Adipose tissue (tissue), 3 donors: ENCODE measurements around the gene HRH4. TPM values are rescaled to one million over a fixed set of nuclear protein-coding genes. Genes with fewer than 3 reads are reported as not detected.

Source experiments
- H3K27ac ChIP-seq: one replicate; pipeline ENCODE4 v1.5.1; 2013; ENCODE audit warnings: low read depth, low read length
- WGBS, 3 donors: extraction: QIAGEN DNeasy Blood & Tissue Kit; methylation state at CpG; one replicate each; pipeline ENCODE4 v1.1.7; 2013; 5-methylcytosine and 5-hydroxymethylcytosine counted together
- polyA plus RNA-seq, 3 donors: library from polyadenylated mRNA; stranded (reverse); fragments of 200-250 nt; gene quantifications; one replicate each; pipeline ENCODE4 v1.2.3, GENCODE V29; 2013
- donor health status: healthy with polysubstance abuse.
- donor health status: Bipolar disorder and iron deficiency.
- donor health status: healthy.

The HRH4 gene
- polyA plus RNA-seq, 3 donors: 0.02 to 0.11 (median 0.04) TPM

DNA sequence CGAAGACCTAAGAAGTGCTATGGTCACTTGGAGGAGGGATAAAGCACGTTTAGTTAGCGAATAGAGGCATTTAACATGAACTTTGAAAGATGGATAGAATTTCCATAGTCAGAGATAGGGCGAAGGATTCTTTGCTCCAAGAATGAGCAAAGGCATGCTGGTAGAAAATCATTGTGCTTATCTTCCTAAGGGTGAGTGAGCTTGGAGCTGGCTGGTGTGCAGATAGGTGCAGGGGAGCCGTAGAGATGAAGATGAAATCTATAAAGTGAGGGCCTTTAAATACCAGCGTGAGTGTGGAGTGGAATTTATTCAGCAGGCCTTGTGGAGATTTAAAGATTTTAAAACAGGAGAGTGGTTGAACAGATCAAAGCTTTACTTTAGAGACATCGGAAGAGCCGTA is 1.6 kb downstream of the HRH4 start:
- no peak overlapping the region for H3K27ac ChIP-seq
- whole genome bisulfite sequencing, 3 donors: 82 to 93% (median 86%) methylated on average over 8 of the region's 8 CpGs

DNA sequence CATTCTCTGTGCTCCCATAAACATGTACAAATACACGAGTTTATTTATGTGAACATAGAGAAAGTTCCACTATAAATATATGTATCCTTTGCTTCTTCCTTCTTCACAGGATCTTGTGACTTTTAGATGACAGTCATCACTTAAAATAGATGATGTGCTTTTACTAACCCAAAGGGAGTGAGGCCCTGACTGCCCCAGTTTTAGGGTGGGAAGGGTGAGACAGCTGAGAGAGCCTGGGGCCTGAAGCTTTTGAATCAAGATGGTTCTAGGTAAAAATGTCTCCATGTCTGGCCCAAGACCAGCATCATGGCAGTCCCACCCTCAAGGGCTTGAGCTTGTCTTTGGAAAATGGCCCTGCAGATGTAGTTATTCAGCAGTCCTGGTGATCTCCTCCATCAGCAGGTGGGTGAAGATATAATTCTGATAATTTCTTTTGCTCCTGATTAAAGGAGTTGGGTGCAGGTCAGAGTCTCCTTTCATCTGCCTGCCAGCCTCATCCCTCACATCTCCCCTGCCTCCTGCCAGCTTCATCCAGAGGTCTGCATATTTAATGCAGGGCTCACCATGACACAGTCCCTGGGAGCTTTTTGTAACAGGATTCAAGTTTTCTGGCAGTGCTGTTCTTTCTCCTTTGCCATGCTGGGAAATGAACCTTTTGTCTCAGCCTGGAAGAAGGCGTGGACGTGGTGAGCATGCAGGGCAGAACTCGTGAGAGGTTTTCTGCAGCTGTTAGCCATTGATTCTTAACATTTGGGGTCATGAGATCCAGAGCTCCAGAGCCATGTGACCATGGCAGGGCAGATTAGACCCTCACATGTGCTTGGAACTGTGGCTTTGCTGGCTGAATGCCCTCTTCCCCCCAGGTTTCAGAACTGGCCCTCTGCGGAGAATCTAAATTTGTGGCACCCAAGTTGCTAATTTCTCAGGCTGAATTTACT is 2.7 kb downstream of the HRH4 start:
- no peak overlapping the region for H3K27ac ChIP-seq
- WGBS, 3 donors: 76 to 80% (median 77%) methylated on average over 5 of the region's 5 CpGs

DNA sequence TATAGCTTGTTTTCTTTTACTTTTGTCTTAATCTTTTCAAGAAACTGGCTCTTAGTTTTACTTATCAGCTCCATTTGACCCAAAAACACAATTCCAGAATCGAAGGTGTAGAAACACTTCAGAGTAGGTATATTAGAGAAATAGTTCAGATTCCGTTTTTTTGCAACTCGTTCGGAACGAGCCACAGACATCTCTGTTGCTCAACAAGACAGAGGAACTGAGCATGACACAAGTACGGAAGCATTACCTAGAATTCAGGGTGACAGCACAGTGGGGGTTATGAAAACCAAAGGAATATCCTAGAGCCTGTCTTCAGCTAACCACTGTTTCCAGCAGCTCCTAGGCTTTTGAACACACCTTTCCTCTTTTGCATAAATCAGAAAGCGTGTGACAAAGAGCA is 5.0 kb downstream of the HRH4 start:
- WGBS, 3 donors: 55 to 84% (median 65%) methylated on average over 7 of the region's 7 CpGs
- H3K27ac ChIP-seq: no peak overlapping the region

GRCh38 chr18:24466771-24467170 is 6.3 kb downstream of the HRH4 start:
- H3K27ac ChIP-seq: no peak overlapping the region
- WGBS, 3 donors: 51 to 70% (median 62%) methylated on average over 2 of the region's 2 CpGs

DNA sequence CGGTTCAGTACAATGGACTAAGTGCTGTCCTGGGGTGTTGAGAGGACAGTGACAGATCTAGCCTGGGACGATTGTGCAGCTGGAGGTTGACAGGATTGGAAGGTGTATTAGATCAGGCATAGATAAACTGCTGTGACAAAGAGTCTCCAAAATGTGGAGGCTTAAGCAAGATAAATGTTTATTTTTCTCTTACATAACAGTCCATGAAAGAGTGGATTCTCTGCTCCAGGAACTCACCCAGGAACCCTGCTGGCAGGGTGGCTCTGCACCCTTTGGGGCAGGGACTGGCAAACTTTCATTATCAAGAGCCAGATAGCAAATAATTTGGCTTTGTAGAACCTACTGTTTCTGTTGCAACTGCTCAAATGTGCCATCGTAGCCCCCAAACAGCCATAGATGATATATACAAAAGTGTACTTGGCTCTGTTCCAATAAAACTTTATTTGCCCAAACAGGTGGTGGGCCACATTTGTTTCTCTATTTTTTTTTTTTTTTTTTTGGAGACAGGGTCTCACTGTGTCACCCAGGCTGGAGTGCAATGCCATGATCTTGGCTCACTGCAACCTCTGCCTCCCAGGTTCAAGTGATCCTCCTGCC is 9.7 kb downstream of the HRH4 start:
- 76 to 83% (median 78%) methylated on average over 3 of the region's 3 CpGs for WGBS, 3 donors

DNA sequence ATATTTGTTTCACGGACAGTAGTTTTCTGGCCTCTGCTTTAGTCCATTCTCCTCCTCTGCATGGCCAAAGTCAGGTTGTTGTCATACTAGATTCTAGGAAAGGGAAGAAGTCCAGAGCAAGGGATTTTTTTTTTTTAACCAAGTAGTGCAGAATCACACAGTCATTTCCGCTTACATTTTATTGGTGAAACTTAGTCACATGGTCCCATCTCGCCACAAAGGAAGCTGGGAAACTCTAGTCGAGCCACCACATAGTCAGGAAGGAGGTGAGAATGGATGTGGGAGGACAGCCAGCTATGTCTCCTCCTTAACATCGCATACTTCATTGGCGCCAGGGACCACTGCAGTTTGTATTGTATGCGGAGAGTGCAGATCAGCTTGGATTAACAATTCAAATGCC is 10.4 kb downstream of the HRH4 start:
- no peak overlapping the region for H3K27ac ChIP-seq
- 86 to 91% (median 90%) methylated on average over 7 of the region's 7 CpGs for WGBS, 3 donors

More for the DNA sequence above, 9.7 kb downstream of the HRH4 start:
- no peak overlapping the region for H3K27ac ChIP-seq

DNA sequence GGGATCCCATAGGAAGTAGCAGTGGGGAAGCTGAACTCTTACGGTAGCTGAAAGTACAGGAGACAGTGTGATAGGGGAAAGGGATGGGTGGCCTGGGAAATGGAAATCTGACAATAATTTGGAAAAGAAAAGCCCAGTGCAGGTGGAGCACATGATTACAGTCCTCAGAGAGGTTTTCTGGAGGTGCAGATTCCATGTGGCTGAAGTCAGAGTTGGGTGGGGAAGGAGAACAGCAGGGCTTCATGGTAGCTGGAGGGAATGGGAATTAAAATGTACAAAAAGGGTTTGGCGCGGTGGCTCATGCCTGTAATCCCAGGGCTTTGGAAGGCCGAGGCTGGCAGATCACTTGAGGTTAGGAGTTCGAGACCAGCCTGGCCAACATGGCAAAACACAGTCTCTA is 12.2 kb downstream of the HRH4 start:
- 86 to 97% (median 89%) methylated on average over 5 of the region's 5 CpGs for WGBS, 3 donors

DNA sequence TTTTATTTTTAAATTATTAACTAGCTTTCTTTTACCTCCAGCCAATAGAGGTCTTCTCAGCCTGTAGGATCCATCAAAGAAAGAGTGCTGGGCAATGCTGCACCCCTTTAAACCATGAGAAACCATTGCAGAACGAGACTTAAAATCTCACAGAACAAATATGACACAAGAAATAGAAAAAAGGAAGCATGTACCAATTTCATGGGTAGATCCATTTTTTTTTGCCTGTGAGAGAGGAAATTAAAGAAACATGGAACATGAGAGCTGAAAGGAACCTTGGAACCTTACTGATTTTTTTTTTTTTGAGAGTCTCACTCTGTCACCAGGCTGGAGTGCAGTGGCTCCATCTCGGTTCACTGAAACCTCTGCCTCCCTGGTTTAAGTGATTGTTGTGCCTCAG is 14.0 kb downstream of the HRH4 start:
- no peak overlapping the region for H3K27ac ChIP-seq
- WGBS, 3 donors: 68 to 77% (median 73%) methylated on average over 2 of the region's 2 CpGs

More for the DNA sequence above, 12.2 kb downstream of the HRH4 start:
- no peak overlapping the region for H3K27ac ChIP-seq

- WGBS, 3 donors: 66 to 91% (median 73%) methylated on average over 6 of the region's 6 CpGs
- no peak overlapping the region for H3K27ac ChIP-seq
These were observed 15.6 kb downstream of the HRH4 start for GRCh38 chr18:24475926-24476589.

- H3K27ac ChIP-seq: no peak overlapping the region
- WGBS, 3 donors: 81 to 85% (median 85%) methylated on average over 7 of the region's 7 CpGs
These were observed 18.9 kb downstream of the HRH4 start for GRCh38 chr18:24479371-24479770.

DNA sequence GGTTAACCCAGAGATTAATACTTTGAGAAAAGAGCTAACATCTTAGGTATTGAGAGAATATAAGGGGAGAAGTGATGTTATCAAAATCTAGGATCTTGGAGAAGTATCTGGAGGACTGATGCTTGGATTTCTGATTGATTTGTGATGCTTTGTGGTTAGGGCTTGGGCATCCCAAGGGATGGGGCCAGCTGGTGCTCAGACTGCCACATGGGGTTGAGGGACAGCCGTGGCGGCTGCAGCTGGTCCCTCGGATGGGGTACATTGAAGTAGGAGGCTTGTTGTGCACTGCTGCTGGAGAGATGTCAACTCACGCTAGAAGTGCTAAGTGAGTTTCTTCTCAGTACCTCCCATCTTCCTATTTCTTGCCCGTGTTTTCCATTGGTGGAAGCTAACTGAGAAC is 22.4 kb downstream of the HRH4 start:
- 93 to 98% (median 94%) methylated on average over 5 of the region's 5 CpGs for WGBS, 3 donors
- no peak overlapping the region for H3K27ac ChIP-seq

GRCh38 chr18:24485681-24486080 is 25.2 kb downstream of the HRH4 start:
- H3K27ac ChIP-seq: no peak overlapping the region
- 66 to 86% (median 83%) methylated on average over 3 of the region's 3 CpGs for WGBS, 3 donors

DNA sequence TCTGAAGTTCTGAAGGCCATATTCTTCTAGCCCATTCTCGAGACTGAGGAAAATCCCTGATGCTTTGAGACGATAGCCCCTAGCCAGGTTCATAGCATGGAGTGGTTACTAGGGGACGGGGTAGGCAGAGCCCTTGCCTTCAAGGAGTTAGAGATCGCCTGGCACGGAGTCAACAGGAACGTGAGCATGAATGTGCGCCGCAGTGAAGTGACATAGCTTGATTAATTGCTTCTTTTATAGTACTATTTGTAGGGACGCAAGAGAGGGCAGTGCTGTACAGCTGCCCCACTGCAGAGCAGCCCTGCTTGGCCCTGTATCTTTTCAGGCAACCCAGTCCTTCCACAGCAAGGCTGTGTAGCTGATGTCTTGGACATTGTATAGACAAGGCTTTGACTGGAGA is 26.2 kb downstream of the HRH4 start:
- no peak overlapping the region for H3K27ac ChIP-seq
- WGBS, 3 donors: 43 to 54% (median 52%) methylated on average over 9 of the region's 9 CpGs

DNA sequence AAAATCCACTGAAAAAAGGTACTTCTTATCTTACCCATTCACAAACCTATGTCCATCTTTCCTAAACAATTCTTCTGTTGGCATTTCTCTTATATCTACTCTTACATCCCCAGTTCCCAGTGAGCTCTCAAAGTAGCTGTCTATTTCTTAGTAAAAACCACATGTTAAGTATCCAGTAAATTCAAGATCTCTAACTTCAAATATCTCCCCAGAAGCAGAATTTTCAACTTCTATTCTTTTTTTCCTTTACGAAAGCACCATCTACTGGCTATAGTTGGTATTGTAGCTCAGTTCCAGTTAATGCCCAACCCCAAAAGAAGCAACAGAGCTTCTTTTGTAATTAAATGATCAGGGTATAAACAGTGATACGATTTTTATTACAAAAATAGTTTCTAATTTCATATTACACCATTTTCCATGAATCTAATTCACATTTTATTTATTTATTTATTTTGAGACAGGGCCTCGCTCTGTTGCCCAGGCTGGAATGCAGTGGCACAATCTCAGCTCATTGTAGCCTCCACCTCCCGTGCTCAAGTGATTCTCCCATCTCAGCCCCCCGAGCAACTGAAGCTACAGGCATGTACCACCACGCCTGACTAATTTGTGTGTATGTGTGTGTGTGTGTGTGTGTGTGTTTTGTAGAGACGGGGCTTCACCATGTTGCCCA is 28.5 kb downstream of the HRH4 start:
- H3K27ac ChIP-seq: no peak overlapping the region
- WGBS, 3 donors: 40 to 47% (median 43%) methylated on average over 7 of the region's 7 CpGs

GRCh38 chr18:24490539-24490938 is 30.1 kb downstream of the HRH4 start:
- no peak overlapping the region for H3K27ac ChIP-seq
- WGBS, 3 donors: 42 to 47% (median 44%) methylated on average over 4 of the region's 4 CpGs

GRCh38 chr18:24491927-24492834 is 31.7 kb downstream of the HRH4 start:
- 76 to 81% (median 81%) methylated on average over 21 of the region's 21 CpGs for WGBS, 3 donors

DNA sequence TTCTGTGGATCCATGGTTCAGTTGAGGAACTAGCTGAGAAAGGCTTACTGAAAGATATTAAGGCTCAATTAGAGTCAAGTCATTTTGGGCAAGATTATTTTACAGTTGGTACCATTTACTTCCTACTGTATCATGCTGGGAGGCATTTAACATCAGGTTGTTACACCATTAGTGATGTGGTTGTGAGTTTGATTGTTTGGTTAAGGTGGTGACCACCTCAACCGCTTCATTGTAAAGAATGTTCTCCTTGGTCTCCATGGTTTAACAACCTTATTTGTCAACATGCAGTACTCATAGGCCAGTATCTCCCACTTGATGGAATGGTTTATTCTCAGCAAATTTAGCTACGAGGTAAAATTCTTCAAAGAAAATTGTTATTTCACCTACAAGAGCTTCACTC is 34.1 kb downstream of the HRH4 start:
- 88 to 97% (median 88%) methylated on average over 2 of the region's 2 CpGs for WGBS, 3 donors
- no peak overlapping the region for H3K27ac ChIP-seq

More at GRCh38 chr18:24491927-24492834, 31.7 kb downstream of the HRH4 start:
- H3K27ac ChIP-seq: no peak overlapping the region
